Liver (tissue), 9 donors: ENCODE results near the gene TMEM87A. TPM values are rescaled to one million over a fixed set of nuclear protein-coding genes. Genes with fewer than 3 reads are reported as not detected.
A peak's percentile ranks its signal among the peaks of the same experiment; 100 is the strongest.

Experiments used
- DNase-seq: peaks from one replicate; pipeline ENCODE4 v3.0.0-alpha.2; 2017; ENCODE audit warnings: low spot score
- H3K27ac ChIP-seq, 2 donors: one replicate each; pipeline ENCODE4 v1.7.0; 2013; ENCODE audit warnings: inconsistent platforms in 2 of 2, low read length in 2 of 2, control low read depth in 1 of 2, low read depth in 1 of 2, mild to moderate bottlenecking in 1 of 2
- H3K27me3 ChIP-seq, 4 donors: one replicate each; pipeline versions ENCODE4 v1.6.1 to v1.7.0; 2013; ENCODE audit warnings: low read length in 3 of 4, inconsistent platforms in 1 of 4, mild to moderate bottlenecking in 1 of 4, moderate library complexity in 1 of 4; ENCODE audit not compliant: control insufficient read depth in 4 of 4, insufficient read depth in 4 of 4
- H3K36me3 ChIP-seq, 4 donors: one replicate each; pipeline versions ENCODE4 v1.6.1 to v1.7.0; 2013; ENCODE audit warnings: low read length in 3 of 4, mild to moderate bottlenecking in 3 of 4, low read depth in 1 of 4, moderate library complexity in 1 of 4; ENCODE audit not compliant: control insufficient read depth in 4 of 4, insufficient read depth in 3 of 4
- H3K4me1 ChIP-seq, 4 donors: one replicate each; pipeline versions ENCODE4 v1.6.1 to v1.7.0; 2013; ENCODE audit warnings: low read length in 3 of 4, mild to moderate bottlenecking in 3 of 4, moderate library complexity in 1 of 4; ENCODE audit not compliant: control insufficient read depth in 4 of 4, insufficient read depth in 4 of 4
- H3K4me3 ChIP-seq, 3 donors: one replicate each; pipeline versions ENCODE4 v1.6.1 to v1.7.0; 2013; ENCODE audit warnings: low read length in 3 of 3, control low read depth in 1 of 3, low read depth in 1 of 3, mild to moderate bottlenecking in 1 of 3
- H3K9ac ChIP-seq, 2 donors: one replicate each; pipeline ENCODE4 v1.7.0; 2013; ENCODE audit warnings: low read length in 2 of 2, mild to moderate bottlenecking in 2 of 2, moderate library complexity in 2 of 2, control low read depth in 1 of 2, low read depth in 1 of 2
- H3K9me3 ChIP-seq, 4 donors: one replicate each; pipeline versions ENCODE4 v1.6.1 to v1.7.0; 2013; ENCODE audit warnings: low read length in 3 of 4; ENCODE audit not compliant: control insufficient read depth in 4 of 4
- ATF3 ChIP-seq: IDR thresholded peaks from 2 replicates; pipeline ENCODE4 v1.6.1; 2016; ENCODE audit warnings: antibody characterized with exemption
- EGR1 ChIP-seq, 2 donors: IDR thresholded peaks; 2 replicates each; pipeline ENCODE4 v1.6.1; 2016 to 2018; ENCODE audit warnings: antibody characterized with exemption in 2 of 2, low read depth in 2 of 2
- FOXA1 ChIP-seq: IDR thresholded peaks from 2 replicates; pipeline ENCODE4 v1.6.1; 2016; ENCODE audit warnings: antibody characterized with exemption
- FOXA2 ChIP-seq: IDR thresholded peaks from 2 replicates; pipeline ENCODE4 v1.6.1; 2016; ENCODE audit warnings: antibody characterized with exemption
- GABPA ChIP-seq, 2 donors: IDR thresholded peaks in 1 of 2; conservative IDR thresholded peaks in 1 of 2; 2 replicates each; pipeline ENCODE4 v1.6.1; 2016; ENCODE audit warnings: antibody characterized with exemption in 2 of 2, mild to moderate bottlenecking in 1 of 2, moderate library complexity in 1 of 2
- HNF4A ChIP-seq, 2 donors: conservative IDR thresholded peaks; 2 replicates each; pipeline ENCODE4 v1.6.1; 2016; ENCODE audit warnings: antibody characterized with exemption in 2 of 2, mild to moderate bottlenecking in 2 of 2
- HNF4G ChIP-seq: IDR thresholded peaks from 2 replicates; pipeline ENCODE4 v1.6.1; 2016; ENCODE audit warnings: antibody characterized with exemption
- JUND ChIP-seq, 2 donors: IDR thresholded peaks; 2 replicates each; pipeline ENCODE4 v1.6.1; 2016; ENCODE audit warnings: antibody characterized with exemption in 2 of 2
- MAX ChIP-seq: IDR thresholded peaks from 2 replicates; pipeline ENCODE4 v1.6.1; 2016; ENCODE audit warnings: antibody characterized with exemption
- NR2F2 ChIP-seq: IDR thresholded peaks from 2 replicates; pipeline ENCODE4 v1.6.1; 2016; ENCODE audit warnings: antibody characterized with exemption
- RAD21 ChIP-seq, 2 donors: IDR thresholded peaks; 2 replicates each; pipeline ENCODE4 v1.6.1; 2016; ENCODE audit warnings: antibody characterized with exemption in 2 of 2, mild to moderate bottlenecking in 2 of 2
- SP1 ChIP-seq: IDR thresholded peaks from 2 replicates; pipeline ENCODE4 v1.6.1; 2018; ENCODE audit warnings: antibody characterized with exemption, mild to moderate bottlenecking
- YY1 ChIP-seq: IDR thresholded peaks from 2 replicates; pipeline ENCODE4 v1.6.1; 2016; ENCODE audit warnings: antibody characterized with exemption, mild to moderate bottlenecking
- ZBTB33 ChIP-seq: IDR thresholded peaks from 2 replicates; pipeline ENCODE4 v1.6.1; 2016; ENCODE audit warnings: antibody characterized with exemption
- WGBS: extraction: QIAGEN DNeasy Blood & Tissue Kit; methylation state at CpG from one replicate; pipeline ENCODE4 v1.1.7; 2013; 5-methylcytosine and 5-hydroxymethylcytosine counted together
- polyA plus RNA-seq, 2 donors: library from polyadenylated mRNA; stranded (reverse) in 1 of 2; unstranded in 1 of 2; fragments of 200-250 nt in 1 of 2; fragments of >200 nt in 1 of 2; fragmentation: Nextera tagmentation in 1 of 2; extraction: Ambion mirVana in 1 of 2; gene quantifications; one replicate each; pipeline versions ENCODE4 v1.2.1 to v1.2.3, GENCODE V29; 2013 to 2015
- total RNA-seq, 2 donors: library from RNA; depleted of rRNA; stranded (reverse); fragments of >200 nt; gene quantifications; one replicate each; pipeline ENCODE4 v1.2.3, GENCODE V29; 2014
- TF ChIP-seq, protein P1 (sequence below): fragments of 150-350 bp; IDR thresholded peaks from 2 replicates; pipeline ENCODE4 v1.5.1; 2017; ENCODE audit warnings: improper control_type of control experiment, low read depth, low read length; ENCODE audit not compliant: missing input control
- donor health status: healthy.
- donor health status: healthy.
- donor health status: healthy.
- donor health status: healthy.
- donor health status: healthy.

TMEM87A gene
- total and polyA plus RNA-seq, 4 donors, result 9.2 to 27.3 (median 21.8) TPM

DNA sequence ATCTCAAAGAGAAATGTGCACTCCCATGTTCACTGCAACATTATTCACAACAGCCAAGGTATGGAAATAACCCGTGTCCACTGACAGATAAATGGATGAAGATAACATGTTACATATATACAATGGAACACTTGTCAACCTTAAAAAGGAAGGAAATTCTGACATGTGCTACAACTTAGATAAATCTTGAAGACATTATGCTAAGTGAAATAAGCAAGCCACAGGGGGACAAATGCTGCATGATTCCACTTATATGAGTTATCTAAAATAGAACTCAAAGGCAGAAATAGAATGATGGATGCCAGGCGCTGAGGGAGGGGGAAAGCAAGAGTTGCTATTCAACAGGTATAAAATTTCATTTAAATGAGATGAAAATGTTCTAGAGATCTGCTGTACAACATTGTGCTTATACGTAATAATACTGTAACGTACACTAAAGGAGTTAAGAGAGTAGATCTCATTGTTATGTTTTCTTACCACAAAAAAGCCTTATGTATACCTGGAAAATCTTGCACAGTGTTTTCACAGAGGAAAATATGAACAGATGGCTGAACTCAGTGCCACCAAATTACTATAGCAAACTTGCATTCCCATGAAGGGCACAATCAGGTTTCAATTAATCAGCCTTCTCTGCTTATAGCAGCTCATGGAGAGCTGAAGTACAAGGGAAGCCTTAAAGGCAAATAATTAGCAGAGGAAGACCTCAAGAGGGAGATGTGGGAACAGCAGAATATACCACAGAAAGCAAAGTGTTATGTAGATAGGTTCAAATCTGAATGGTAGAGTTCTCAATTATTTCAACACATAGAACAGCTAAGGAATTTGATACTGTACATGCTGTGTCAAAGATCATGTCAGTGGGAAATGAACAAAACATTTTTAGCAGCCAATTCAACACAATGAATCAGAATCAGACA lies 57.1 kb downstream of the TMEM87A start:
- Histone ChIP-seq H3K27me3 (no peaks in the 10 kb centered on the region), H3K27ac (no peak overlapping the region), H3K9me3 (no peaks in the 10 kb centered on the region), H3K36me3 (peaks cover 10 to 81% (median 60%) of the 10 kb centered on the region in 4 donors), H3K9ac (no peak overlapping the region), H3K4me1 (no peaks in the 10 kb centered on the region), H3K4me3 (no peak overlapping the region)
- no peak for DNase-seq
- 93% methylated on average over 4 of the region's 4 CpGs for WGBS
- TF ChIP-seq RAD21 (IDR thresholded peaks at IDR 0.05) (peak in 1 of 2 donors; percentile 12), FOXA1 (no peak)

DNA sequence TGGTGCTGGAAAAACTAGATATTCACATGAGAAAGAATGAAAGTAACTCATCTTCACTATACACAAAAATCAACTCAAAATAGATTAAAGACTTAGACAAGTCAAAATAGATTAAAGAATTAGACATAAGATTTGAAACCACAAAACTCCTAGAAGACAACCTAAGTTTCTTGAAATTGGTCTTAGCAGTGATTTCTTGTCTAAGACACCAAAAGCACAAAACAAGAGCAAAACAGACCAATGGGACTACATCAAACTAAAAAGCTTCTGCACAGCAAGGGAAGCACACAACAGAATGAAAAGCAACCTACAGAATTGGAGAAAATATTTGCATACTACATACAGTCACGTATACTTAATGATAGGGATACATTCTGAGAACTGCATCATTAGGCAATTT lies 58.6 kb downstream of the TMEM87A start:
- no peaks in the 10 kb centered on the region for H3K9me3 ChIP-seq
- H3K9ac ChIP-seq, result no peak overlapping the region
- TF ChIP-seq YY1 (no peak), ATF3 (no peak)
- H3K27ac ChIP-seq, result no peak overlapping the region
- H3K4me3 ChIP-seq, result no peak overlapping the region
- peaks cover 10 to 83% (median 55%) of the 10 kb centered on the region in 4 donors for H3K36me3 ChIP-seq
- no peaks in the 10 kb centered on the region for H3K4me1 ChIP-seq
- no peak for DNase-seq
- 94% methylated on average over 1 of the region's 1 CpG for WGBS
- H3K27me3 ChIP-seq, result no peaks in the 10 kb centered on the region

DNA sequence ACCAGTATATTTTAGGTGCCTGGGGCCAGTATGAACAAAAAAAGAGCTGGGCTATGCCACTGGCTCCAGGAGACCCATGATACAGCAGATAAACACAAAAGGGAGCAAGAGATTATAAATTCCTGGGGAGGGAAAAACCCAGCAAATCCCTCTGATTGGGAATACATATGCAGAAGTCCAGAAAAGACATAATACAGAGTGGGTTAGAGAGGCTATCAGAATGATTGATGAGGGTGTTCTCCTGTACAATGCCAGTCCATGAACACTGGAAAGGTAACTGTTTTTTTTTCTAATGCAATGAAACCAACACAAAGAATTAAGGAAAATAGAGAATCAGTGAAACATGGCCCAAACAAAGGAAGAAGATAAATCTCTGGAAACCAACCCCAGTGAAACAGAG lies 59.7 kb downstream of the TMEM87A start:
- TF ChIP-seq FOXA2, result no peak
- no peak for TF ChIP-seq ATF3
- TF ChIP-seq MAX, result no peak
- no peak for TF ChIP-seq GABPA (IDR thresholded peaks at IDR 0.05 in 1 of 2, conservative IDR thresholded peaks at IDR 0.05 in 1 of 2)
- TF ChIP-seq HNF4A (conservative IDR thresholded peaks at IDR 0.05), result no peak
- no peak for TF ChIP-seq SP1
- no peak for TF ChIP-seq EGR1 (IDR thresholded peaks at IDR 0.05; ENCODE audit: low read depth in 2 of 2)
- TF ChIP-seq RAD21 (IDR thresholded peaks at IDR 0.05), result no peak
- no peak for TF ChIP-seq JUND (IDR thresholded peaks at IDR 0.05)
- TF ChIP-seq, protein P1, sequence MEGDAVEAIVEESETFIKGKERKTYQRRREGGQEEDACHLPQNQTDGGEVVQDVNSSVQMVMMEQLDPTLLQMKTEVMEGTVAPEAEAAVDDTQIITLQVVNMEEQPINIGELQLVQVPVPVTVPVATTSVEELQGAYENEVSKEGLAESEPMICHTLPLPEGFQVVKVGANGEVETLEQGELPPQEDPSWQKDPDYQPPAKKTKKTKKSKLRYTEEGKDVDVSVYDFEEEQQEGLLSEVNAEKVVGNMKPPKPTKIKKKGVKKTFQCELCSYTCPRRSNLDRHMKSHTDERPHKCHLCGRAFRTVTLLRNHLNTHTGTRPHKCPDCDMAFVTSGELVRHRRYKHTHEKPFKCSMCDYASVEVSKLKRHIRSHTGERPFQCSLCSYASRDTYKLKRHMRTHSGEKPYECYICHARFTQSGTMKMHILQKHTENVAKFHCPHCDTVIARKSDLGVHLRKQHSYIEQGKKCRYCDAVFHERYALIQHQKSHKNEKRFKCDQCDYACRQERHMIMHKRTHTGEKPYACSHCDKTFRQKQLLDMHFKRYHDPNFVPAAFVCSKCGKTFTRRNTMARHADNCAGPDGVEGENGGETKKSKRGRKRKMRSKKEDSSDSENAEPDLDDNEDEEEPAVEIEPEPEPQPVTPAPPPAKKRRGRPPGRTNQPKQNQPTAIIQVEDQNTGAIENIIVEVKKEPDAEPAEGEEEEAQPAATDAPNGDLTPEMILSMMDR, result no peak
- TF ChIP-seq HNF4G, result no peak
- no peak for TF ChIP-seq YY1
- TF ChIP-seq FOXA1, result no peak
- TF ChIP-seq ZBTB33, result no peak
- TF ChIP-seq NR2F2, result no peak
- Histone ChIP-seq H3K4me3 (no peak overlapping the region), H3K27me3 (no peaks in the 10 kb centered on the region), H3K9me3 (no peaks in the 10 kb centered on the region), H3K27ac (no peak overlapping the region), H3K4me1 (peaks cover 0 to 1% (median under 1%) of the 10 kb centered on the region in 4 donors), H3K9ac (no peak overlapping the region), H3K36me3 (peaks cover 10 to 73% (median 44%) of the 10 kb centered on the region in 4 donors)
- no peak for DNase-seq
